Activated CD4-positive, alpha-beta T cell treated with anti-CD3 and anti-CD28 coated beads for 1 hour (primary cell): ENCODE data around the gene HLCS.

Source experiments
- DNase-seq: peaks from one replicate; pipeline ENCODE4 v3.0.0-alpha.2; 2020

The HLCS gene

GRCh38 chr21:36914244-36915013 is 52.0 kb downstream of the HLCS start:
- DNase-seq, result no peak

GRCh38 chr21:36913247-36914169 is 53.0 kb downstream of the HLCS start:
- no peak for DNase-seq

GRCh38 chr21:36910581-36911307 is 55.7 kb downstream of the HLCS start:
- no peak for DNase-seq

DNA sequence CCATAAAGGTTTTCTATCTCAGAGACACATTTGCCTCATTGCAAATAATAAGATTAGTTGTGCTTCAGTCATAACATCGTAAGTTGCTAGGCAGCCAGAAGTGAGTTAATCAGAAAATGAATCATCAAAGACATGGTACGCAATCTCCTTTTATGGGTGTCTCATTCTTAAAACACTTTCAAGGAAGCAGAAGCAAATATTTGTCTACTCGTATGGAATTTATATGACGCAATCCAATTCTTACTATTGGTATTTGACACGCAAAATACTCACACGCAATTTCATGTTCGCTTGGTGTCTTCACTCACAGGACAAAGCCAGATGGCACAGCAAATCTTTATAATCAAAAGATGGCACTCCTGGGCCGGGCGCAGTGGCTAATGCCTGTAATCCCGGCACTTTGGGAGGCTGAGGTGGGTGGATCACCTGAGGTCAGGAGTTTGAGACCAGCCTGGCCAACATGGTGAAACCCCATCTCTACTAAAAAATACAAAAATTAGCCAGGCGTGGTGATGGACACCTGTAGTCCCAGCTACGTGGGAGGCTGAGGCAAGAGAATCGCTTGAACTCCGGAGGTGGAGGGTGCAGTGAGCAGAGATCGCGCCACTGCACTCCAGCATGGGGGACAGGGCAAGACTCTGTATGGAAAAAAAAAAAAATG is 56.4 kb downstream of the HLCS start:
- no peak for DNase-seq

- no peak for DNase-seq
Measured at GRCh38 chr21:36909423-36909822, 57.0 kb downstream of the HLCS start.

GRCh38 chr21:36908260-36908908 is 58.1 kb downstream of the HLCS start:
- no peak for DNase-seq

- no peak for DNase-seq
Measured at GRCh38 chr21:36904093-36904666, 62.3 kb downstream of the HLCS start.

DNA sequence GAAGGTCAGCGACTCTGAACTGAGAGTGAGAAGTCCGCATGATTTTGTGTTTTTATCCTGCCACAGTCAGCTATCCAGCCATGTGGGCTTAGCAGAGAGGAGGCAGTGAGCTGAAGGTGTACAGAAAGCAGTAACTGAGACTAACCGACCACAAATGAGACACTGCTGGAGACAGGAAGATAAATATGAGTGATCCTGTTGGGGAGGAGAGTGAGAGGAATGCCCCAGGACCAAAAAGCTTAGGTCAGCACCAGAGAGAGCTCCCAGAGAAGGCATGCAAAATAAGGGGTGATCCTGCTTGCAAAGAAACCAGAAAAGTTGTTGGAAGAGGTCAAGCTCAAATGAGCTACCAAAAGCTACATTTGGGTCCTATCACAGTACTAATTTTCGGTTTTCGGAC is 63.7 kb downstream of the HLCS start:
- DNase-seq, result no peak

DNA sequence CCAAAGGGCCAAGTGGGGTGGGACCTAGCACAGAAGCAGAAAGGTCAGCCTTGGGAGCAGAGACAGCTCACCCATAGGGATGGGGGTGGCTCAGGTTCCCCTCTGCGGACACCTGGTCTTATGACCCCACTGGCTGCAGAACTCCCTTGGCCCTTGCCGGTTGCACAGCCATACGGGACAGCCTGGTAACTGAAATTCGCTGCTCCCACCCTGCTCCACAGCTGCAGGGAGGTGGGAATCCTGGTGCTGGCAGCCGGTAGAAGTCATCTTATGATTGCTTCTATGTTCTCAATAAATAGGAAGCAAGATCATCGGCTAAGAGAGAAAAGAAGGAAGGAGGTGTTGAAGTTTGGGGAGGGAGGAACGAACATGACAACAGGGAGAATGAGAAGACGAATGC is 64.1 kb downstream of the HLCS start:
- DNase-seq, result no peak

GRCh38 chr21:36901575-36901974 is 64.9 kb downstream of the HLCS start:
- no peak for DNase-seq

GRCh38 chr21:36893581-36893980 is 72.9 kb downstream of the HLCS start:
- no peak for DNase-seq

DNA sequence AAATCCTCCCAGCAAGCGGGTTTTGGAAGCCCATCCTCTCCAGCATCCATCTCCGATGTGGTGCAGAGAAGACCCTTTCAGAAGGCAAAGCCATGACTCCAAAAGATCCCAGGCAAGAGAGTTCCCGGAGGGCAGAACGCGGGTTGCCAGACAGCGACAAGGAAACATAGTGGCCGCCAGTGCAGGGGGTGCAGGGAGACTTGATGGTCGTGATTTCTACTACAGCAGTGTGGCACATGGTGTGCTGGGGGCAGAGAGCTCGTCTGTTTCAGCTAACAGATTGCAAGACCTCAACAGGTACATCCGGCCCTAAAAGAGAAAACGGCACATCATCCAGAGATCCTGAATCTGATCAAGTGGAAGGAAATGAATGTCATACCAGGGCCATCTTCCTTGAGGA is 74.3 kb downstream of the HLCS start:
- DNase-seq, result no peak

- DNase-seq, result no peak
Measured at GRCh38 chr21:36891692-36892091, 74.8 kb downstream of the HLCS start.

DNA sequence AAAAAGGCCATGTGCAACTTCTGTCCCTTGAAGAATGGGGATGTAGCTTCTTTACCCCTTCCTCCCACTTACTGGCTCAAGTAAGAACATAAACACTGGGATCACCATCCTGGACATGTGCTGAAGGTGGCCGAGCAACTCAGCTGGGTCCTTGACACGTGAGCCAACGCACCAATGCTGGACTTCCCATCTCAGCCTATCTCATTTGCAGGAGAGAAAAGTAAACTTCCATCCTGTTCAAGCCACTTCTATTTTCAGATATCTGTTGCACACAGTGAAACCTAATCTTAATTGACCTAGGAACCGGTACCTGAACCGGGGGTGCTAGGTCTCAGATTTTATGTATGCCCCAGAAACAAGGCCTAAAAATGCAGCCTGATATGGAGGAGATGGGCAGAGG is 75.3 kb downstream of the HLCS start:
- DNase-seq, result no peak

DNA sequence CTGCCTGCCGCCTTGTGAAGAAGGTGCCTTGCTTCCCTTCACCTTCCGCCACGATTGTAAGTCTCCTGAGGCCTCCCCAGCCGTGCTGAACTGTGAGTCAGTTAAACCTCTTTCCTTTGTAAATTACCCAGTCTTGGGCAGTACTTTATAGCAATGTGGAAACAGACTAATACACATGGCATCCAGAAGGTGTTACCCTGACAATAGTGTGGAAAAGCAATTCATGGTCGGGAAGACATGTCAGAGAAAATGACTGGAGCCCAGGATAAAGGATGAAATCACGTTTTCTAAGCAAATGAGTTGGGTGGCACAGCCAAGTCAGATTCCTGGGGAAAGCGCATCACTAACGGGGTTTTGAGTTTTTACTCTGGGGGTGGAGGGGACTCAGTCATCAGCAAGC is 76.4 kb downstream of the HLCS start:
- DNase-seq, result no peak

DNA sequence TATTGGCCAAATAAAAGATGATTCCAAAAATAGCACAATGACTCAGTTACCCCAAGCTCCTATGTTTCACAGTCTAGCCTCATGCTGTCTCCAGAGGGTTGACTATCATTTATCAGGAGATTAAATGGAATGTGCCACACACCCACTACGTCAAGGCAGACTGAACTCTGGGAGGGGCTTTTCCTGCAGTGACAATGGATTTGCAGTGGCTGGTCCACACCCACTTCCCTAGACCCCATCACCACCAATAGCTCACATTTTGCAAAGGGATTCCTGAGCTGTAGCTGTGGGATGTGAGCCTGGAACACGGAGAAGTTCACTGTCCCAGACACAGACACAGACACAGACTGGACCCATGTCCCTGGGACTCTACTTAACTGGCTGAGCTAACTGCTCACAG is 77.1 kb downstream of the HLCS start:
- DNase-seq, result no peak

GRCh38 chr21:36888466-36888865 is 78.0 kb downstream of the HLCS start:
- no peak for DNase-seq

GRCh38 chr21:36887963-36888362 is 78.5 kb downstream of the HLCS start:
- no peak for DNase-seq

DNA sequence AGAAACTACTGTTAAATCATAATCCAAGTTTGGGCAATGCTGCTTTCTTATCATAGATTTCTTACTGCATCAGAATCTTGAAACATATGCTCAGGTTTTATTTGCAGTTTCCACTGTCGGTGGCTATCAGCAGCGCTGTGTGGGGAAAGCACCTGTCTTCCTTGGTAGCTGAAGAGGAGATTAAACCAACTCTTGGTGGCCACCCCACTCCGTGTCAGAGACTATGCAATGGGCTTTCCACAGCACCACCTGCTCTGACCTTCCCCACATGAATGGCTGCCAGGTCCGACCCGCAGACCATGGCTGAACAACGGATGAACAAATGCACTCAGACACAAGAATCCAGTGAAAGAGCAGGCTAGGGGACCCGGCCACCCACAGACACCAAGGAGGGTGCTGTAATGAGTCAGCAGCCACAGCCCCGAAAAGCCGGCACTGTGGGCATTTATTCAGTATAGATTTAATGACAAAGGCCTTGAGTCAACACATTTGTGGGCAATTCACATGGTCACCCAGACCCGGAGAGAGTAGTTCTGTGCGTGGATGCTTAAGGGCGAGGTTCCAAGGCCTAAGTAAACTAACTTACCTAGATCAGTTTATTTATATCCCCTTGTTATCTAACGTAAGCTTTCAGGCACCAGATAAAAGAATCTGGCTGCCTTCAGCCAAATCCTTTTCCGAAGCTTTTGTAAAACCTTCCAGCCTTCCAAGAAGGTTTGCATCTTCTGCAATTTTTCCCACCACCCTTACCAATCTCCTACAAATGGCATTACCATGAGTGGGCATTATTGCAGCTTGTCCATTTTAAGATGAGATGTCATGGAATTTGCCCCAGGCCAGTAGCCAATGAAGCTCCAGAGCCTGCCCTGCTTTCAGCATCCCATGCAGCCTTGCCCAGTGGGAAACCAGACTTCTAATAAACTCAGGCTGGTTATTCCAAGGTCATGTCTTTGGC is 82.7 kb downstream of the HLCS start:
- no peak for DNase-seq

GRCh38 chr21:36882776-36883175 is 83.7 kb downstream of the HLCS start:
- DNase-seq, result no peak

DNA sequence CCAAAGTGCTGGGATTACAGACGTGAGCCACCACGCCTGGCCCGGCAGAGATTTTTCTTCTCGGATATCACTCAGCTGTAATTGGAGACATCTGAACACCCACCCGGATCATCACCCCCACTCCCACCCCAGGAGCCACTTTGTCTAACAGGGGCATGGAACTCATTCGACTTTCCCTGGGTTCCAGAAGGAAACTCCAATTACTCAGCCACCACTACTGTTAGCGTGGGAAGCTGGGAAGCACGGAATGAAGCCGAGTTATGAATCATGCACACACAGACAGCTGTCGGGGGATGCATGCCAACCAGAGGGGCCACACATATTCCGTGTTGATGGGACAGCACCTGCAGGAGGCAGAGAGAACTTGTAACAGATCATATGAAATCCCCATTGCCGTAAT is 85.2 kb downstream of the HLCS start:
- no peak for DNase-seq
